Erythroblast (primary cell): Measurements from ENCODE around the gene NUDT14.

ENCODE experiments used
- DNase-seq, 2 experiments: peaks; one replicate each; lab custom pipeline; 2025; lab: John Stamatoyannopoulos, UW
- GATA1 ChIP-seq: IDR thresholded peaks from 2 replicates; pipeline ENCODE4 v1.6.1; 2011; ENCODE audit warnings: low read depth, mild to moderate bottlenecking, control low read depth, low read length, moderate library complexity
- POLR2A ChIP-seq: IDR thresholded peaks from 2 replicates; pipeline ENCODE4 v1.6.1; 2011; ENCODE audit warnings: mild to moderate bottlenecking, low read length

The NUDT14 gene

GRCh38 chr14:105199093-105199492 is 18.0 kb upstream of the NUDT14 start:
- no peak for DNase-seq
- TF ChIP-seq GATA1: no peak
- no peak for TF ChIP-seq POLR2A

- no peak for DNase-seq
- TF ChIP-seq POLR2A: no peak
- TF ChIP-seq GATA1: no peak
Observed at GRCh38 chr14:105198588-105198987, 17.5 kb upstream of the NUDT14 start.

GRCh38 chr14:105197211-105197641 is 16.1 kb upstream of the NUDT14 start:
- no peak for DNase-seq
- TF ChIP-seq GATA1 (no peak), POLR2A (no peak)

GRCh38 chr14:105196265-105196960 is 15.3 kb upstream of the NUDT14 start:
- TF ChIP-seq GATA1 (no peak), POLR2A (no peak)
- no peak for DNase-seq

GRCh38 chr14:105195522-105196264 is 14.6 kb upstream of the NUDT14 start:
- no peak for DNase-seq
- no peak for TF ChIP-seq GATA1

- DNase-seq: no peak
- TF ChIP-seq GATA1 (no peak), POLR2A (no peak)
Observed at GRCh38 chr14:105195051-105195450, 13.9 kb upstream of the NUDT14 start.

GRCh38 chr14:105193916-105194782 is 13.0 kb upstream of the NUDT14 start:
- no peak for DNase-seq

GRCh38 chr14:105192866-105193731 is 12.0 kb upstream of the NUDT14 start:
- TF ChIP-seq GATA1 (no peak), POLR2A (no peak)
- no peak for DNase-seq

More at GRCh38 chr14:105193916-105194782, 13.0 kb upstream of the NUDT14 start:
- TF ChIP-seq GATA1 (no peak), POLR2A (no peak)

GRCh38 chr14:105187935-105188524 is 6.9 kb upstream of the NUDT14 start:
- TF ChIP-seq GATA1: no peak
- TF ChIP-seq POLR2A: no peak
- no peak for DNase-seq

- no peak for DNase-seq
- no peak for TF ChIP-seq POLR2A
- TF ChIP-seq GATA1: no peak
Observed at GRCh38 chr14:105187116-105187515, 6.0 kb upstream of the NUDT14 start.

GRCh38 chr14:105185973-105186372 is 4.9 kb upstream of the NUDT14 start:
- TF ChIP-seq POLR2A (no peak), GATA1 (no peak)
- no peak for DNase-seq

GRCh38 chr14:105185001-105185400 is 3.9 kb upstream of the NUDT14 start:
- no peak for TF ChIP-seq GATA1
- TF ChIP-seq POLR2A: no peak
- DNase-seq: no peak

- DNase-seq: no peak
- no peak for TF ChIP-seq GATA1
- no peak for TF ChIP-seq POLR2A
Observed at GRCh38 chr14:105184461-105184860, 3.3 kb upstream of the NUDT14 start.
